Activated gamma-delta T cell treated with Interleukin-2 at 50 U/mL for 16 hours (primary cell): ENCODE measurements around the gene SLC16A7.
A peak's percentile ranks its signal among the peaks of the same experiment; 100 is the strongest.
"Not testable (repeated sequence)": the region's sequence is repeated elsewhere in the genome, so short reads cannot be mapped to it uniquely, and the experiment has no call there.

Experiments
- DNase-seq: peaks from one replicate; pipeline ENCODE4 v3.0.0-alpha.2; 2020

SLC16A7 gene

DNA sequence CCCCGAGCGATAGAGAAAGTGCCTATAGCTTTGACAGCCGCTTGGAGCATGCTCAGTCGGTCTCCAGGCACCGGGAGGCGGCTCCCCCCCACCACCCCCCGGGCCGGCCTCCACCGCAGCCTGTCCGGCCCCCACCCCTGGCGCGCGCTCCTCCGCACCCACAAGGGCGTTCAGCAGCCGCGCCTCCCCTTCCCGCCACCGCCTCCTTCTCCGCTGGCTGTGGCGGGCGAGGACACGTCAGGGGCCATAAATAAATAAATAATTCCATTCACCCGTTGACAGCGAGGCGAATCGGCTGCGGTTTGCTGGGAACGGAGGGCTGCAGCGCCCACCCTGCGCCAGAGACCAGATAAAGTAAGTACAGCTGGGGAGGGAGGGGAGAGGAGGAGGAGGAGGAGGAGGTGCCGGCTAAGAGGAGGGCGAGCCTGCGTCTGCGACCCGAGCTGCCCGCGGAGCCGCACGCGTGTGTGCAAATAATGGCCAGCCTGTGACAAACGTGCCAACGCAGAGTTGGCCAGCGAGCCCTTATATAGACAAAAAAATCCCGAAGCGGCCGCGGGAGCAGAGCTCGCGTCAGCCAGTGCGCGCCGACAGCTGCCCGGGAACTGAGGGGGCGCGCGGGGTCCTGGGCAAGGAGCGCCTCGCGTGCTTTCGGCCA, at the start of gene SLC16A7:
Gene SLC16A7 (plus strand): TSS at position 147 of the 658 bp plus-strand sequence. CDS start 108,773 bp downstream, outside the sequence.
- DNase-seq: peak; percentile 82

DNA sequence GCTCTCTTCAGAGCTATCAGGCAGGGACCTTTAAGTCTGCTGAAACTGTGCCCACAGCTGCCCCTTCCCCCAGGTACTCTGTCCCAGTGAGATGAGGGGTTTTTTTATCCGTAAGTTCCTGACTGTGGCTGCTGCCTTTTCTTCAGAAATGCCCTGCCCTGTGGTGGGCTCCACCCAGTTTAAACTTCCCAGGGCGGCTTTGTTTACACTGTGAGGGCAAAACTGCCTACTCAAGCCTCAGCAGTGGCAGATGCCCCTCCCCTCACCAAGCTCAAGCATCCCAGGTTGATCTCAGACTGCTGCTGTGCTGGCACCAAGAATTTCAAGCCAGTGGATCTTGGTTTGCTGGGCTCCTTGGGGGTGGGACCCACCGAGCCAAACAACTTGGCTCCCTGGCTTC, 46.9 kb upstream of the SLC16A7 start:
- no peak for DNase-seq

- DNase-seq: no peak
These were observed 36.1 kb upstream of the SLC16A7 start for GRCh38 chr12:59559696-59560095.

- DNase-seq: no peak
These were observed 25.7 kb upstream of the SLC16A7 start for GRCh38 chr12:59570145-59570544.

- DNase-seq: no peak
These were observed 21.4 kb upstream of the SLC16A7 start for GRCh38 chr12:59574406-59574805.

DNA sequence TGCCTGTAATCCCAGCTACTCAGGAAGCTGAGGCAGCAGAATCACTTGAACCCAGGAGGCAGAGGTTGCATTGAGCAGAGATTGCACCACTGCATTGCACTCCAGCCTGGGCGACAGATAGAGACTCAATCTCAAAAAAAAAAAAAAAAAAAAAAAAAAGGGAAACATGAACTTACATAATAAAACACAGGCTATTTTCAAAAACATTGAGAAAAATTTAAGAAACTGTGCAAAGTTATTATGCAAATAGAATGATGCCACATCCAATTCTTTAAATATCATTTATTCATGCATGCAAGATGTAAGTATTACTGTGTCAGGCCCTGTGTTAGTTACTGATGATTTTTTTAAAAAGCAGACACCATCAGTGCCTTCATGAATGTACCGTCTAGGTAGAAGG, 20.0 kb upstream of the SLC16A7 start:
- DNase-seq: no peak

- DNase-seq: no peak
These were observed 17.6 kb upstream of the SLC16A7 start for GRCh38 chr12:59578254-59578653.

GRCh38 chr12:59579631-59580030, 16.2 kb upstream of the SLC16A7 start:
- no peak for DNase-seq

DNA sequence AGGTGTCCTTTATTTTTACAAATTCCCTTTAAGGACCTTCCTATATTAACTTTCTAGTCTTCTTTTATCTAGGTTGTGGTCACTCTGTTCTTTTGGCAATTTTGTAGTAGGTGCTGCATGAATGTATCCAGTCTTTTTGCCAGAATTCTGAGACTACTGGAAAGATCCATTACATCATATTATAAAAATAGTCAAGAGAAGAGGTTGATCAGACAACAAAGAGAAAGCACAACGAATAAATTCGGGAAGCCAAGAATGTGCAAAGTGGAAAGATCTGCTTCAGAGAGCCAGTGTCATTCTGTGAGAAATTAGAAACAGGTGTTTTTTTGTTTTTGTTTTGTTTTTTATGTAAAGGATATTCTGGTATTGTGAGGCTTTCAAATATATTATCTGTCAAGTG, 15.8 kb upstream of the SLC16A7 start:
- no peak for DNase-seq

DNA sequence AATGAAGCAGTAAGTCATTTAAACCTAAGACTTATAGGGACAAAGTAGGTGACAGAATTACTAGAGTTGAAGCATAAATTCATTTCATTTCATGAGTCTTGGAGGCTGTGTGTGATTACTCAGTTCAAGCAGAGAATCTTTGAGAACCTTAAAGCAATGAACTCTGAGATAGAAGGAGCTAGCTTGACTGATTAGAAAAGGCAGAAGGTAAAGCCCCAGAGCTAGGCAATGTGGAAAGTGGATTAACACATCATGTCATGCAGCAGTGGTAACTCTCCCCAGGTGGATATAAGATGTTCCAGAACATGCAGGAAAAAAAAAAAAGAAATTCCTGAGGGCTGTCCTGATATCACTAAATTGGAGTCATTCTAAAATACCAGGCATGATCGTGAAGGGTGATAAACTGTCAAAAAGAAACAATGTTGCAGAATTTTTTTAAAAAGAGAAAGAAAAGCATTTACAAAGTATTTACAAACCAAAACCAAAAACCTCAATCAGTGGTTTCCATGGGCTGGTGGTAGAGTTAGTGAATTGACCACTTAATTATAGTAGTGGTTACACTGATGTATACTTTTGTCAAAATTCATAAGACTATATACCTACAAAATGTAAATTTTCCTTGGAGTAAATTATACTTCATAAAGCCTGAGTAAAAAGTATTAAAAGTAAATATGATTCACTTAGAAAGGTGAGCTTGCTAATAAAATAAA, 12.7 kb upstream of the SLC16A7 start:
- DNase-seq: no peak

- no peak for DNase-seq
These were observed 8.1 kb upstream of the SLC16A7 start for GRCh38 chr12:59587710-59588109.

GRCh38 chr12:59593761-59594160, 2.1 kb upstream of the SLC16A7 start:
- no peak for DNase-seq

GRCh38 chr12:59594943-59595500, 807 bp upstream of the SLC16A7 start:
- no peak for DNase-seq

DNA sequence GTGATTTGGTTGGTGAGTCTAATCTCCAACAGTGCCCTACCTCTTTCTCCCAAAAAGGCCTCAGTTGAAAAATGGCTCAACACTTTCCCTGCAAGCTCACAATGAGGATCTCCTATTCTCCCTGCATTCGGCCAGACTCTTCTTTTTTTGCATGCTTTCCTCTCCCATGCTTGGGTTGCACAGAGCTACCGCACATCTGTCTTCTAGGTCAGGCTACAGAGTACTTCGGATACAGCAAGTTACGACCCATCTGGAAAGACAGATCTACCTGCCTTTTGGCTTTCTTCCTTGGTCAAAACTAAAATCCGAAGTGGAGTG, 305 bp upstream of the SLC16A7 start:
- no peak for DNase-seq

- DNase-seq: peak; percentile 58
These were observed 1.6 kb downstream of the SLC16A7 start for GRCh38 chr12:59597385-59597781.

DNA sequence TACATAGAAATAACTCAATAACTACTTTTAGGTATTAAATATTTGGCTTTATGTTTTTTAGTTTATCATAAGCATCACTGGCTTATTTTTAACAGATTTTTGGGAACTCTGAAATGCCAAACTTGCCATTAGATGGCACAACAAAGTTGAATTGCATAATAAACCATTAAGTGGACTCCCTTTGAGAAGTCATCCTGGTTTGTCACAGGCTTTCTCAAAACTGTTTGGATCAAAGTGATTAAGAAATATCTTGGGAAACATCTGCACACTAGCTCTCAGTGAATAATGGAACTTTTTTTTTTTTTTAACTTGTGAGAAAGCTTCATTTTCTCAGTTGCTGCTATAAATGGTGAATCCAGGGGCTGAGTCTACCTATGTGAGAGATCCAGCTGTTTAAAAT, 4.3 kb downstream of the SLC16A7 start:
- DNase-seq: no peak

DNA sequence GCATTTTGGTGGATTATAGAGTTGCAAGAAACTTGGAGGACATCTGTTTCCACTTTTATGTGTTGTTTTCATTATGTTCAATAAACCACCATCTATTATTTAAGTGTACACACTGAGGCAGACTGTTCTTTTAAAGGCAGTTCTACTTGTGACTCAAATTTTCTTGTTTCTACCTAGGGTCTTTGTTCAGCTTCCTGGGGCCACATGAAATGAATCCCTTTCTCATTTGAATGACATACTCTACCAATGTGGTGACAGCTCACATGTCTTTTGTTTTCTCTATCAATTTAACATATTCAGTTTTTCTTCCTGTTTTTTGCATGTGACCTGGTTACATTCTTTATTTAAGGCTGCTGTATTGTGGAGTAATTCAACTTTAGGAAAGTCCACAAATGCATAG, 7.9 kb downstream of the SLC16A7 start:
- no peak for DNase-seq

GRCh38 chr12:59612823-59613434, 17.1 kb downstream of the SLC16A7 start:
- not testable (repeated sequence) for DNase-seq

DNA sequence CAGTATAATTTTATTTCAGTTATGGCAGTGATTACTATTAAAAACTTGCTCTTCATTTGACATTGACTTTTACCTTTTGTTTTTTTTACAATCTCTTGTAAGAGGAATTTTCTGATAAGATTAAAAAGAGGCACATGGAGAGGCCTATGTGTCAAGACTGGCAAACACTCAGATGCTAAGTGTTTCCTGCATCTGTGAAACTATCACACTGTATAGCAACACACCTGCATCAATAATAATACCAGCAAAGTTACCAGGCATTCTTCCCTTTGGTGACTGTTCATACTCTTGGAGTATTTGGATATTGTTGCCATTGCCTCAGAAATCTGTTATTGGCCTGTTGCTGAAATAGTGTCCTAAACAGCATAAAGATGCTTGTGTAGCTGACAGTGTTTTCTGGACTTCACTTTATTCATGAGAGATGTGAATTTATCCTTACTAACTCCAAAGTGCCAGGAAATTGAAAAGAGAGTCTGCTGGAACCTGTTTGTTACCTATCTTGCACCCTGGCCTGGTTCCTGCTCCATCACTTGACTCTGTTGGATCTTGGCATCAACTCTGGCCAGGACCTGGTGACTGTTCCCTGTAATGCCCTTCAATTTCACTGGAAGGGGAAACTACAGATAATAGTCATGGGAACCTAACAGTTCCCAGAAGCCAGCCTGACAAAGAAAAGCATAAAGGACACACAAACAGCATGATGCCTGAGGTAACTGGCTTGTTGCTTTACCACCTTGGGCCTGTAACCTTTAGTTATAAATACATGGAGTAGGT, 19.8 kb downstream of the SLC16A7 start:
- no peak for DNase-seq

DNA sequence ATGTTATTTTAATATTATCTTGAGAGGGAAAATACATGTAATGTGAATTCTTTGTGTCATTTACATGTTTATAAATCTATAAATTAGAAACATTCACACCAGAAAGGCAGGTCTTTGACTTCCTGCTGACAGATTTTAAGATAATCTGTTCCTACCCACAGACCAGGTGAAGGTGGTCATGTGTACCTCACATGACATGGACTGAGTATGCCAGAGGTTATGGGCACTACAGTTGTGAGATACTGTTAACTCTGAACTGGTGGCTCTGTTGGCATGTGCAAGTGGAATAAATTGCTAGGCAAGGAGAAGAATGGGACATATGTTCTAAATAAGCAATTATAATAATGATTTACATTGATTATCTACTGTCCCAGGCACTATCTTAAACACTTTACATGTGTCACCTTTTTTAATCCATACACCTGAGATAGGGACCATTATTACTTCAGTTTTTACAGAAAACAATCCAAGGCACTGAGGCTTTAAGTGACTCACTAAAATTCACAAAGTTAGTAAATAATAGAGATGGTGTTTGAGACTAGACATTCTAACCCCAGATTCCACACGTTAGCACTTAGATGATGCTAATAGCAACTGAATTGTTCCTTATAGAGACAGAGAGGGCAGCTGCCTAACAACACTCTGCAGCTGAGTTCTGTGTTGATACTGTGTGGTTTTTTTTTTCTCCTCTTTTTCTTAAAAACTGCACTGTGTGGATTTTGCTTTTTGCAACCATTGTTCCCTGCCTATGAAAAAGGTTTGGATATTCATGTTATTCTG, 23.8 kb downstream of the SLC16A7 start:
- DNase-seq: no peak

- no peak for DNase-seq
These were observed 24.5 kb downstream of the SLC16A7 start for GRCh38 chr12:59620326-59620725.

DNA sequence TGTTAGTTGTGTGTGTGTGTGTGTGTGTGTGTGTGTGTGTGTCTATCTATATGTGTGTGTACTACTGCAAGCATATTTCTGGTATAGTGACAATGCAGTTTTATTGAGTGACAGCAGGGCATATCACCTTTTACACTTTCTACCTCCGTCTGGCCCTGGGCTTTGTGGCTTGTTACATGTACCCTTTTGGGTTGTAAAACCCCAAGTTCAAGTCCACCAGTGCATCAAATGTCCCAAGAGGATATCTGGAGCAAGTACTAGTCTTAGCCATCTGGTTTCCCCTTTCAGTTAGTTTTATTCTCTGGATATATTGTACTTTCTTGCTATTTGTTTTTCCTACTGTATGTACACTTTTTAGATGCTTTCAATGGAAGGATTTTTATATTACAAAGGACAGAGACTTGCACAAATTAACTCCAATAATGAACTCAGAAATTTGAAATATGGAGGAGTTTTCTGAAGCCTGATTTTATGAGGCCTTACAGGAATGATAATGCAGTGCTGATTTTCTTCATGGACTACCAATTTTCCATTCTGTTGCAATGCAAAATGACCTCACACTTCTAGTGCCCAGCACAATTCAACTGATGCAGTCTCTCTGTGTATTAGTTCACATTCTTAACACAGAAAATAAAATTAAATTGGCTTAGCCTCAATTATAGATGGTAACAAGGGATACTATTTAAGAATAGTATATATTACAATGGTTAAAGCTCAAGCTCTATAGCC, 29.1 kb downstream of the SLC16A7 start:
- DNase-seq: no peak
